RWPE2 (cell line): ENCODE results near the gene IGDCC3.

Experiments
- ATAC-seq: fragments of 200-7000 bp; cut with Tn5 transposase; 3 replicates; pipeline ENCODE4 v1.9.1; 2021; ENCODE audit warnings: low read depth
- DNase-seq: peaks from one replicate; pipeline ENCODE4 v3.0.0-alpha.2; 2020; ENCODE audit warnings: low spot score
- H3K27ac ChIP-seq: fragments of 450-650 bp; 2 replicates; pipeline ENCODE4 v1.5.1; 2017; ENCODE audit warnings: mild to moderate bottlenecking; ENCODE audit not compliant: poor library complexity, severe bottlenecking
- H3K27me3 ChIP-seq: fragments of 250-450 bp; sonication (Bioruptor Pico); 2 replicates; pipeline ENCODE4 v1.5.1; 2021; ENCODE audit warnings: mild to moderate bottlenecking, moderate library complexity; ENCODE audit not compliant: insufficient read depth, poor library complexity, severe bottlenecking
- H3K36me3 ChIP-seq: fragments of 250-450 bp; sonication (Bioruptor Pico); 2 replicates; pipeline ENCODE4 v1.5.1; 2020; ENCODE audit warnings: low read depth, mild to moderate bottlenecking, moderate library complexity
- H3K4me1 ChIP-seq: fragments of 250-450 bp; sonication (Bioruptor Pico); 2 replicates; pipeline ENCODE4 v1.5.1; 2021; ENCODE audit warnings: mild to moderate bottlenecking, moderate library complexity; ENCODE audit not compliant: insufficient read depth, poor library complexity, severe bottlenecking
- H3K4me3 ChIP-seq: fragments of 250-450 bp; sonication (Bioruptor Pico); 2 replicates; pipeline ENCODE4 v1.5.1; 2021; ENCODE audit warnings: mild to moderate bottlenecking, moderate library complexity; ENCODE audit not compliant: severe bottlenecking
- H3K9me3 ChIP-seq: fragments of 250-450 bp; sonication (Bioruptor Pico); 2 replicates; pipeline ENCODE4 v1.5.1; 2021; ENCODE audit warnings: mild to moderate bottlenecking, moderate library complexity; ENCODE audit not compliant: severe bottlenecking
- CTCF ChIP-seq: fragments of 450-650 bp; IDR thresholded peaks from one replicate; pipeline ENCODE4 v1.5.1; 2017; ENCODE audit warnings: mild to moderate bottlenecking, moderate library complexity; ENCODE audit not compliant: poor library complexity, severe bottlenecking

IGDCC3 gene

GRCh38 chr15:65369651-65370050 is 8.2 kb downstream of the IGDCC3 start:
- no peaks in the 10 kb centered on the region for H3K9me3 ChIP-seq
- H3K27ac ChIP-seq: no peak overlapping the region
- H3K27me3 ChIP-seq: peaks cover 16% of the 10 kb centered on the region
- H3K4me3 ChIP-seq: no peak overlapping the region
- TF ChIP-seq CTCF: no peak
- no peak for ATAC-seq
- no peaks in the 10 kb centered on the region for H3K36me3 ChIP-seq
- peak; percentile 63 for DNase-seq
- no peaks in the 10 kb centered on the region for H3K4me1 ChIP-seq

GRCh38 chr15:65369212-65369547 is 8.6 kb downstream of the IGDCC3 start:
- Histone ChIP-seq H3K36me3 (no peaks in the 10 kb centered on the region), H3K27me3 (peaks cover 11% of the 10 kb centered on the region), H3K4me1 (no peaks in the 10 kb centered on the region), H3K9me3 (no peaks in the 10 kb centered on the region), H3K27ac (no peak overlapping the region), H3K4me3 (no peak overlapping the region)
- DNase-seq: peak; percentile 33
- ATAC-seq: no peak
- no peak for TF ChIP-seq CTCF

- ATAC-seq (no peak), DNase-seq (peak; percentile 40)
- no peaks in the 10 kb centered on the region for H3K36me3 ChIP-seq
- no peak overlapping the region for H3K27ac ChIP-seq
- no peak overlapping the region for H3K4me3 ChIP-seq
- H3K4me1 ChIP-seq: no peaks in the 10 kb centered on the region
- peaks cover 5% of the 10 kb centered on the region for H3K27me3 ChIP-seq
- no peak for TF ChIP-seq CTCF
- H3K9me3 ChIP-seq: no peaks in the 10 kb centered on the region
These were observed 9.2 kb downstream of the IGDCC3 start for GRCh38 chr15:65368302-65369211.

GRCh38 chr15:65366122-65366892 is 11.5 kb downstream of the IGDCC3 start:
- no peaks in the 10 kb centered on the region for H3K27me3 ChIP-seq
- H3K9me3 ChIP-seq: no peaks in the 10 kb centered on the region
- no peak for ATAC-seq
- H3K27ac ChIP-seq: no peak overlapping the region
- TF ChIP-seq CTCF: no peak
- H3K4me1 ChIP-seq: no peaks in the 10 kb centered on the region
- no peaks in the 10 kb centered on the region for H3K36me3 ChIP-seq
- H3K4me3 ChIP-seq: no peak overlapping the region
- peak; percentile 59 for DNase-seq

- DNase-seq: peak; percentile 31
- Histone ChIP-seq H3K27me3 (no peaks in the 10 kb centered on the region), H3K9me3 (no peaks in the 10 kb centered on the region), H3K27ac (no peak overlapping the region), H3K4me3 (no peak overlapping the region), H3K4me1 (no peaks in the 10 kb centered on the region), H3K36me3 (no peaks in the 10 kb centered on the region)
- ATAC-seq: 0 out of 3 replicates have a peak, but pooled peaks have one; percentile 26
- TF ChIP-seq CTCF: no peak
These were observed 12.6 kb downstream of the IGDCC3 start for GRCh38 chr15:65365229-65365628.
